Upper lobe of right lung (tissue), 1 donor: Measurements from ENCODE around the gene STAT1. TPM values are rescaled to one million over a fixed set of nuclear protein-coding genes. Genes with fewer than 3 reads are reported as not detected.

Source experiments
- ATAC-seq: fragments of 200-7000 bp; cut with Tn5 transposase; one replicate; pipeline ENCODE4 v1.9.1; 2020; ENCODE audit warnings: mild to moderate bottlenecking, moderate library complexity
- DNase-seq: peaks from one replicate; pipeline ENCODE4 v3.0.0-alpha.2; 2020
- H3K27ac ChIP-seq: fragments of 200-600 bp; one replicate; pipeline ENCODE4 v1.8.0; 2022
- H3K27me3 ChIP-seq: fragments of 200-600 bp; one replicate; pipeline ENCODE4 v1.8.0; 2022; ENCODE audit warnings: mild to moderate bottlenecking
- H3K36me3 ChIP-seq: fragments of 200-600 bp; one replicate; pipeline ENCODE4 v1.8.0; 2022
- H3K4me1 ChIP-seq: fragments of 200-600 bp; one replicate; pipeline ENCODE4 v1.8.0; 2022
- H3K4me3 ChIP-seq: fragments of 200-600 bp; one replicate; pipeline ENCODE4 v1.8.0; 2022; ENCODE audit warnings: mild to moderate bottlenecking
- H3K9me3 ChIP-seq: fragments of 200-600 bp; one replicate; pipeline ENCODE4 v1.8.0; 2022
- intact Hi-C: fragments of 100-400 bp; cut with DNase I; formaldehyde crosslinking; loops from one replicate; pipeline ENCODE4 v1.11.0; 2022
- total RNA-seq: library from RNA; stranded (reverse); fragmentation: NEBNext Ultra II Directional; extraction: Animal tissue kit (Norgen Biotek cat#: 25700); gene quantifications from one replicate; pipeline ENCODE4 v1.2.1, GENCODE V29; 2021
- TF ChIP-seq, protein P1 (sequence below): fragments of 200-600 bp; IDR thresholded peaks from one replicate; pipeline ENCODE4 v1.8.0; 2022; ENCODE audit warnings: antibody characterized with exemption
- donor health status: DM: no; HTN: yes; CAD: no; lungs with severe emphysema.

The STAT1 gene
- total RNA-seq, 1 donor from 2014 or later: 98.6 TPM

DNA sequence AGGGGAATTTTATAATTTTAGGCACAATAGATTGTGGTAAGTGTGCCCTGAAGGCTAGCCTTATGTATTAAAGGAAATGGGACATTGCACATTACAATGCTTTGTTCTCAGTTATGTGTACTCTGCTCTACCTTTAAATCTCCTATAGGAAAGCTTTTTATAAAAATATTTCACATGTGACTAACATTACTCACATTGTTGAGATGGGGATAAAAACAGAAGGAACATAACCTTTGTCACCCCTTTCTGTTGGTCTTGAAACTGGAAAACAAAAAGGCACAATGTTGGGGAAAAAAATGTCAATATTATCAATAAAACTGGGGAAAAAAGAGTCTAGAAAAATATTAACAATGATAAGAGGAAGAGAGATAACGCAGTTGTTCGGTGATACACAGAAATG lies 17.3 kb upstream of the STAT1 start:
- ATAC-seq (no peak), DNase-seq (no peak)
- TF ChIP-seq, protein P1, sequence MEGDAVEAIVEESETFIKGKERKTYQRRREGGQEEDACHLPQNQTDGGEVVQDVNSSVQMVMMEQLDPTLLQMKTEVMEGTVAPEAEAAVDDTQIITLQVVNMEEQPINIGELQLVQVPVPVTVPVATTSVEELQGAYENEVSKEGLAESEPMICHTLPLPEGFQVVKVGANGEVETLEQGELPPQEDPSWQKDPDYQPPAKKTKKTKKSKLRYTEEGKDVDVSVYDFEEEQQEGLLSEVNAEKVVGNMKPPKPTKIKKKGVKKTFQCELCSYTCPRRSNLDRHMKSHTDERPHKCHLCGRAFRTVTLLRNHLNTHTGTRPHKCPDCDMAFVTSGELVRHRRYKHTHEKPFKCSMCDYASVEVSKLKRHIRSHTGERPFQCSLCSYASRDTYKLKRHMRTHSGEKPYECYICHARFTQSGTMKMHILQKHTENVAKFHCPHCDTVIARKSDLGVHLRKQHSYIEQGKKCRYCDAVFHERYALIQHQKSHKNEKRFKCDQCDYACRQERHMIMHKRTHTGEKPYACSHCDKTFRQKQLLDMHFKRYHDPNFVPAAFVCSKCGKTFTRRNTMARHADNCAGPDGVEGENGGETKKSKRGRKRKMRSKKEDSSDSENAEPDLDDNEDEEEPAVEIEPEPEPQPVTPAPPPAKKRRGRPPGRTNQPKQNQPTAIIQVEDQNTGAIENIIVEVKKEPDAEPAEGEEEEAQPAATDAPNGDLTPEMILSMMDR: no peak
- intact Hi-C loops: no loop called here
- Histone ChIP-seq H3K9me3 (no peaks in the 10 kb centered on the region), H3K36me3 (no peaks in the 10 kb centered on the region), H3K27me3 (no peaks in the 10 kb centered on the region), H3K27ac (no peak overlapping the region), H3K4me1 (peaks cover 19% of the 10 kb centered on the region), H3K4me3 (no peak overlapping the region)

DNA sequence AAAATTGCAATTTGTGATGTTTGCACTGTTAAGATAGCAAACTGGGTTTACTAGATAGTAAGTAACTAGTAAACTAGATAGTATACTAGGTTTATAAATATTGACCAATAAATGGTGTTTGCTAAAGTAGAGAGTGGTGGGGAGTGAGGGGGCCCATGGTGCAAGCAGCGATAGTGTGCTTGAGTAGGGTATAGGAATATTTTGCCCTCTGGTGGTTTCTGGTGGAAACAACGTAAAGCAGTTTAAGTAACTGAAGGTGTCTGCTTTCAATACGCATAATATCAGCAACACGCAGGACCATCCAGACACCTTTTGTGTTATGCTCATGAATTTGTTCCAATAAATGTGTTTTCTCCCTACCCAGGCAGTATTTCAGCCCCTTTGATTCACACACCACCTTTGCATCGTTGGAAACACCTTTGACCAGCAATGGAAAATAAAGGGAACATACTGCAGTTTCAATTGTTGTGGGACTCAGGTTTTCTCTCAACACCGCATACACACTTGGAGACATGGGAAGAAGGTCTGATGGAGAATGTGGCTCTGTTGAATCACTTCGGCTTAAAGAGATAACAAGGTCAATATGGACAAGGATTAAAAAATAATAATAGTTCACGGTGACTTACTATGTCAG lies 16.7 kb upstream of the STAT1 start:
- Histone ChIP-seq H3K27me3 (no peaks in the 10 kb centered on the region), H3K4me3 (no peak overlapping the region), H3K9me3 (no peaks in the 10 kb centered on the region), H3K27ac (no peak overlapping the region), H3K36me3 (no peaks in the 10 kb centered on the region), H3K4me1 (peaks cover 19% of the 10 kb centered on the region)
- DNase-seq (no peak), ATAC-seq (peak; percentile 84)
- intact Hi-C loops: no loop called here
- TF ChIP-seq, protein P1: peak; percentile 67

DNA sequence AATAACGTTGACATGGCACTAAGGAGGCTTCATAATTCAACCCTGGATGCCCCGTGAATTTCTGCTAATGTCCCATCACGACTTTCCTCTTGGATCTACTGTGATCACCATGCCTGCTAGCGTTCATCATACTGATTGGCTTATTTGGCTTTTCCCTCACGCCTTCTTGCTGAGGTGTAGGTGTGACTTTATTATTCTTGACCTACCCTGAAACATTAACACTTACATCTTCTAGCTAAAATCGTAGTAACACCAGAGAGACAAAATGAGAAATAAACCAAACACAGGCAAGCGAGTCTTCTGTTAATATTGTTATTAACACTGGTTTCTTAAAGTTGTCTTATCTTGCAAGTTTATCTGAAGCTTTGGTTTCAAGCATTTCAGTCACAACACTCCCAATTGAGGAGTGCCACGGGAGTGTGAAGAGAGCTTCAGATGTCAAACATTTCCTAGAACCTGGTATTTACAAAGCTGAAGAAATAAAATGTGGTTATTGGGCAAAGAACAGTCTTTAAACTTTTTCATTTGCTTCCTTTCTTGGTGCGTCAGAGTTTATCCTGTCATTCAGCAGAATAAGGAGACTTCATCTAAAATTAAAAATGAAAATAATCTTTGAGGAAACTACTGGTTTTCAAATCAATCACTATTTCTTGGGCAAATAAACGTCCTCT lies 15.4 kb upstream of the STAT1 start:
- H3K27ac ChIP-seq: no peak overlapping the region
- ATAC-seq: peak; percentile 7
- no peak overlapping the region for H3K4me3 ChIP-seq
- H3K9me3 ChIP-seq: no peaks in the 10 kb centered on the region
- intact Hi-C loops: loop anchor here (5.0 kb wide), 1 partner anchor 247 kb away; no protein-coding TSS in a partner anchor
- H3K4me1 ChIP-seq: peaks cover 19% of the 10 kb centered on the region
- no peak for DNase-seq
- TF ChIP-seq, protein P1: no peak
- H3K36me3 ChIP-seq: no peaks in the 10 kb centered on the region
- no peaks in the 10 kb centered on the region for H3K27me3 ChIP-seq

DNA sequence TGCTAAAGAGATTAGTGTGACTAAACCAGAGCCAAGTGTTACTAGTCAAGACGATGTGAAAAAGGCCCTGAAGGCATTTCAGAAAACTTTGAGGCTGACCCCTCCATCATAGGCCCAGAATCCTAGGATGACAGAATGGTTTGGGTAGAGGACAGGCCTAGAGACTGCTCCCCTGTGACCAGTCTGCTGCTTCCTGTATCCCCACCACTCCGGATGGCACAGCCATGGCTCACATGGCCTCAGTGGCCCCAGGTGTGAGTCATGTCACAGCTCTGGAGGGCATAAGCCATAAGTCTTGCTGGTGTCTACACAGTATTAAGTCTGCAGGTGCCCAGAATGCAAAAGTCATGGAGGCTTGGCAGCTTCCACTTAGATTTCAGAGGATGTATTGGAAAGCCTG lies 12.4 kb upstream of the STAT1 start:
- H3K27me3 ChIP-seq: no peaks in the 10 kb centered on the region
- no peak overlapping the region for H3K27ac ChIP-seq
- ATAC-seq (no peak), DNase-seq (no peak)
- peaks cover 17% of the 10 kb centered on the region for H3K4me1 ChIP-seq
- TF ChIP-seq, protein P1: no peak
- no peaks in the 10 kb centered on the region for H3K36me3 ChIP-seq
- no peaks in the 10 kb centered on the region for H3K9me3 ChIP-seq
- intact Hi-C loops: loop anchor here (5.0 kb wide), 1 partner anchor 244 kb away; no protein-coding TSS in a partner anchor
- no peak overlapping the region for H3K4me3 ChIP-seq

DNA sequence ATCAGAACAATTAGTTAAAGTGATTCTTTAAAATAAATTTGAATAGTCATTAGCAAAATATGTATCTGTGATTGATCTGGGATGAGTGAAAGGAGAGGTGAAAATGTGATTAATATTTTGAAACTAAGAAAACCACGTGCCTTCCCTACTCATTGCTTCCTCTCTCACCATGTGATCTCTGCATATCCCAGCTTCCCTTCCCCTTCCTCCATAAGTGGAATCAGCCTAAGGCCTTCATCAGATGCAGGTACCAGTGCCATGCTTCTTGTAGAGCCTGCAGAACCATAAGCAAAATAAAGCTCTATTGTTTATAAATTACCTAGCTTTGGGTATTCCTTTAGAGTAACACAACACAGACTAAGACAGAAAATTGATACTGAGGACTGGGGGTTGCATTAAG lies 11.2 kb upstream of the STAT1 start:
- DNase-seq (no peak), ATAC-seq (no peak)
- Histone ChIP-seq H3K4me3 (no peak overlapping the region), H3K36me3 (no peaks in the 10 kb centered on the region), H3K4me1 (peaks cover 13% of the 10 kb centered on the region), H3K27me3 (no peaks in the 10 kb centered on the region), H3K27ac (no peak overlapping the region), H3K9me3 (no peaks in the 10 kb centered on the region)
- intact Hi-C loops: loop anchor here (5.0 kb wide), 1 partner anchor 243 kb away; no protein-coding TSS in a partner anchor
- TF ChIP-seq, protein P1: no peak
